GM10248 (cell line): ENCODE measurements around the gene LSP1.
A peak's percentile ranks its signal among the peaks of the same experiment; 100 is the strongest.

Experiments used
- CTCF ChIA-PET: fragments of 300-600 bp; sonication (Branson Sonifier 250); formaldehyde crosslinking; extraction: SDS; loops from one replicate; lab custom pipeline; 2021; ENCODE audit warnings: antibody characterized with exemption; lab: Yijun Ruan, JAX
- POLR2A ChIA-PET: fragments of 350-650 bp; sonication (Branson Sonifier 250); formaldehyde crosslinking; extraction: SDS; loops from one replicate; lab custom pipeline; 2020; ENCODE audit warnings: antibody characterized with exemption; lab: Yijun Ruan, JAX
- DNase-seq: peaks from one replicate; pipeline ENCODE4 v3.0.0; 2012; ENCODE audit errors: extremely low spot score
- CTCF ChIP-seq: IDR thresholded peaks from 2 replicates; pipeline ENCODE4 v1.5.1; 2012; ENCODE audit warnings: mild to moderate bottlenecking, low read depth; ENCODE audit errors: extremely low read depth, missing control alignments, control extremely low read depth

Gene LSP1

DNA sequence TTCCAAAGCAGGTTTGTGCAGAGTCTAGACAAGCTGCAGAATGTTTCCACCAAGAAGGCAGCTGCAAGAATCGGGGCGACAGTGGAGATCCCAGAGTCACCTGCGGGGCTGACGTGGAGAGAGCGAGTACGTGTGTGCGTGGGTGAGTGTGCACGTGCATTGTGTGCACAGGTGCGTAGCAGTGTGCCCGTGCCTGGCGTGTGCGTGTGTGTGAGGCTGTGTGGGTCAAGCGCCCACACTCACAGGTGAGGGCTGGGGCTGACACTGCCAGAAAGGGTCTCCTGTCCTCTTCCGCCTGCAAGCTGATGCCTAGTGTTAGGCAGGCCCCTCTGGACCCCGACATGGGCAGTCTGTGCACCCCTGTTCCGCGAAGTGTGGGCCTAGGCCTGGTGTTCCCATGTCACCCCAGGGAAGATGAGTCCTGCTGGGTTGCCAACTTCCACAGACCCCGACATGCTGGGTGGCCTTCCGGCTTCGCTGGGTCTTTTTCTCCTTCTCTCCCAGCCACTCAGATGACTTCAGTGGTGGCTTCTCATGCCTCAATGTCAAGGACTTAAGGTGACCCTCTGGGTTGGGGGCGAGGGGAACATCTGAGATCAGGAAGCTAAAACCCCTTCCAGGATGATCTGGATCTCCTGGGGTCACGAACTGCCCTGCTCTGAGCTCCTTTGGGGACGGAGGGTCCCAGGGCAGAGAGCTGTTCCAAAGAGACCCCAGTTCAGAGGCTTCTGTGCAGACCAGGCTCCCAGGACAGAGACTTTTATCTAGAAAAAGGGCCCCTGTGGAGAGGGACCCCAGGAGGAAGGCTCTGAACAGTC, 28.5 kb upstream of the LSP1 start:
- POLR2A ChIA-PET: no interaction called here

DNA sequence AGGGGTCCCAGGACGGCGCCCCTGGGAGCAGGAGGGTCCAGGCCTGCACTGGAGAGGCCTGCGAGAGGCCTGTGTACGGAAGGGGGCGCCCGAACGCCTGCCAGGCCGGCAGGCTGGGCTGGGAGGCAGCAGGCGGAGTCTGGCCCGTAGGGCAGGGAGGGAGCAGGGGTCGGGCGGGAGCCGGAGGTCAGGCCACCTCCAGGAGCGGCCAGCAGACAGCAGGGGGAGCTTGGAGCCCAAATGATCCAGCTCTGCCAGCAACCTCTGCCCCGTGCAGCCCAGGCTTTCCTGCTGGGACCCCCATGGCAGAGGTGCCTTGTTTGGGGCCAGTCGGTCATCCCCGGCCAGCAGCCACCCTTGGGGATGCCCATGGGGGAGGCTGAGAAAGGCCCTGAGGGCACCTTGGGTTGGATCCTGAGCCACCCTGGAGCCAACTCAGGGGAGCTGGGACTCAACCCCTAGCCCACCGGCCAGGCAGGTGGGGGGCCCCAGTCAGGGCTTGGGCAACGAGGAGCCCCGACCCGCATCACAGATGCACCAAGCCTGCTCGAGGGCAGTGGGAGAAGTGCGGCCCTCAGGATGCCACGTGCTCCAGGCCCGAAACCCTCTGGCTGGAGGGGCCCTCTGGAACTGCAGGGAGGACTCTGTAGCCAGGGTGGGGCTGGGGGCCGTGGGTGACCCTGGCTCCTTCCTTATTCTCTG, 27.7 kb upstream of the LSP1 start:
- peak; percentile 78 for DNase-seq
- ChIA-PET CTCF (interaction anchor here (0.9 to 6.0 kb wide), 5 partner anchors 8 to 326 kb away, joined by 3 to 33 read pairs (median 4); no protein-coding TSS in a partner anchor), POLR2A (no interaction called here)
- peak; percentile 21 for TF ChIP-seq CTCF

More for the DNA sequence above, 28.5 kb upstream of the LSP1 start:
- no peak for DNase-seq
- no peak for TF ChIP-seq CTCF
- CTCF ChIA-PET: interaction anchor here (0.9 to 6.0 kb wide), 5 partner anchors 8 to 171 kb away, joined by 3 to 33 read pairs (median 6); no protein-coding TSS in a partner anchor

- TF ChIP-seq CTCF: no peak
- DNase-seq: no peak
- CTCF ChIA-PET: interaction anchor here (0.8 to 6.0 kb wide), 6 partner anchors 7 to 326 kb away, joined by 3 to 33 read pairs (median 16); no protein-coding TSS in a partner anchor
- POLR2A ChIA-PET: no interaction called here
These were observed 27.0 kb upstream of the LSP1 start for GRCh38 chr11:1825785-1826451.

DNA sequence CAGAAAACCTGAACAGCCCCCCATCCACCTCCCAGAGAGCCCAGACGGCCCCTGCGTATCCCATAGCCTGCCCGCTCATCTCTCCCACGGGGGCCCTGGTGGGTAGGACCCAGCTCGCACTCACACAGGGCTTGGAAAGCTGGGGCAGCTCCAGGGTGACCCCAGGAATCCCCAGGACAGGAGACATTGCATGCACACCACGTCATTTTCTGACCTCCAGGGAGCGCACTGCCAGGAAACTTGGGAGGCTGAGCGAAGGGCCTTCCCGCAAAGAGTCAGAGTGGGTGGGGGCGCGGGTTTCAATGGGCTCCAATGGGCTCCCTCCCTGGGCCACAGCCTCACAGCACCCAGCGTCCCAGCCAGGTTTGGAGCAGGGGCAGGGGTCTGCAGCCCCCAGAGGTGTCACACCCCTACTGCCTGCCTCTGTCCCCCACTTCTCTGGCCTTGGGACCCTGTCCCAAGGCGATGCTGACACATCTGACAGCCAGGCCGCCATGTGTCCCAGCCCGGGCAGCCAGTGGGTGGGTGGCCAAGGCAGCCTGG, 26.3 kb upstream of the LSP1 start:
- CTCF ChIA-PET: interaction anchor here (0.8 to 3.6 kb wide), 4 partner anchors 9 to 325 kb away, joined by 3 to 23 read pairs (median 11); no protein-coding TSS in a partner anchor
- TF ChIP-seq CTCF: no peak
- no peak for DNase-seq
- POLR2A ChIA-PET: no interaction called here

- no peak for DNase-seq
- CTCF ChIA-PET: interaction anchor here (1.3 to 3.6 kb wide), 4 partner anchors 55 to 325 kb away, joined by 4 to 23 read pairs (median 12); no protein-coding TSS in a partner anchor
- POLR2A ChIA-PET: no interaction called here
- no peak for TF ChIP-seq CTCF
These were observed 25.6 kb upstream of the LSP1 start for GRCh38 chr11:1827095-1827813.
